Measurements from ENCODE around the gene COG1.

DNA sequence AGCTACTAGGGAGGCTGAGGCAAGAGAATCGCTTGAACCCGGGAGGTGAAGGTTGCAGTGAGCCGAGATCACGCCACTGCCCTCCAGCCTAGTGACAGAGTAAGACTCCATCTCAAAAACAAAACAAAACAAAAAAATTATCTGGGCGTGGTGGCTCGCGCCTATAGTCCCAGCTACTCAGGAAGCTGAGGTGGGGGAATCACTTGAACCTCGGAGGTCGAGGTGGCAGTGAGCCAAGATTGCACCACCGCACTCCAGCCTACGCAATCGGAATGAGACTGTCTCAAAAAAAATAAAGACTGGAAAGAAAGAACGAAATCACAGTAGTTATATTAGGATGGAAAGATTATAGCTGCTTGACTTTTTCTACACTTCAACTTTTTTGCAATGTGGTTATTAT, 18.9 kb downstream of the COG1 start:
- TF ChIP-seq, protein P1, sequence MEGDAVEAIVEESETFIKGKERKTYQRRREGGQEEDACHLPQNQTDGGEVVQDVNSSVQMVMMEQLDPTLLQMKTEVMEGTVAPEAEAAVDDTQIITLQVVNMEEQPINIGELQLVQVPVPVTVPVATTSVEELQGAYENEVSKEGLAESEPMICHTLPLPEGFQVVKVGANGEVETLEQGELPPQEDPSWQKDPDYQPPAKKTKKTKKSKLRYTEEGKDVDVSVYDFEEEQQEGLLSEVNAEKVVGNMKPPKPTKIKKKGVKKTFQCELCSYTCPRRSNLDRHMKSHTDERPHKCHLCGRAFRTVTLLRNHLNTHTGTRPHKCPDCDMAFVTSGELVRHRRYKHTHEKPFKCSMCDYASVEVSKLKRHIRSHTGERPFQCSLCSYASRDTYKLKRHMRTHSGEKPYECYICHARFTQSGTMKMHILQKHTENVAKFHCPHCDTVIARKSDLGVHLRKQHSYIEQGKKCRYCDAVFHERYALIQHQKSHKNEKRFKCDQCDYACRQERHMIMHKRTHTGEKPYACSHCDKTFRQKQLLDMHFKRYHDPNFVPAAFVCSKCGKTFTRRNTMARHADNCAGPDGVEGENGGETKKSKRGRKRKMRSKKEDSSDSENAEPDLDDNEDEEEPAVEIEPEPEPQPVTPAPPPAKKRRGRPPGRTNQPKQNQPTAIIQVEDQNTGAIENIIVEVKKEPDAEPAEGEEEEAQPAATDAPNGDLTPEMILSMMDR (IDR thresholded peaks at IDR 0.05), result no peak
- no peak for TF ChIP-seq POLR2A (IDR thresholded peaks at IDR 0.05)
- TF ChIP-seq POLR2AphosphoS5 (IDR thresholded peaks at IDR 0.05), result no peak
- TF ChIP-seq EP300 (IDR thresholded peaks at IDR 0.05; ENCODE audit: low read depth), result no peak

Data from transverse colon (tissue), 4 donors.